GM12891 (cell line): Measurements from ENCODE around the gene VCL.

Source experiments
- POLR2A ChIP-seq: IDR thresholded peaks from 2 replicates; pipeline ENCODE4 v1.6.1; 2011; ENCODE audit warnings: low read depth, low read length, control low read depth
- POLR2AphosphoS5 ChIP-seq: IDR thresholded peaks from 2 replicates; pipeline ENCODE4 v1.6.1; 2011; ENCODE audit warnings: low read depth, low read length, control low read depth
- TAF1 ChIP-seq: IDR thresholded peaks from 2 replicates; pipeline ENCODE4 v1.6.1; 2011; ENCODE audit warnings: low read depth, low read length, control low read depth

DNA sequence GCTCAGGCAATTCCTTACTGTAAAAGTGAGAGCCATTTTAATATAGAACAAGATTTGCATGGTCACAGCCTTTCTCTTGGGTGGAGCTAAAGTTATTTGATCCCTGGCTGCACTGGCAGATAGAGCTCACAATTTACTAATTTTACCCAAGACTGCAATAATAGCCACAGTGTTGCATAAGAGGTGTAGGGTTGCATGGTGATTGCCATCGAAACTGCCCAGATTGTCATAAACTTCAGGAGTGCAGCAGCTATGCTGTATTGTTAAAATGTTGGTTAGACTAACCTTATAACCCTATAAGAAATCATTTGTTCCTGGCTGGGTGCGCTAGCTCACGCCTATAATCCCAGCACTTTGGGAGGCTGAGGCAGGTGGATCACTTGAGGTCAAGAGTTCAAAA lies 50.0 kb downstream of the VCL start:
- TF ChIP-seq POLR2A = no peak
- TF ChIP-seq TAF1 = no peak
- TF ChIP-seq POLR2AphosphoS5 = no peak
